Transverse colon (tissue), 4 donors: Measurements from ENCODE around the gene CRAMP1. TPM values are rescaled to one million over a fixed set of nuclear protein-coding genes. Genes with fewer than 3 reads are reported as not detected.

Experiments used
- DNase-seq: peaks from one replicate; pipeline ENCODE4 v3.0.0-alpha.2; 2019
- H3K27ac ChIP-seq, 4 donors: fragments of 200-600 bp; sonication (generic); 2 replicates each; pipeline ENCODE4 v1.5.1; 2016 to 2018; ENCODE audit warnings: inconsistent platforms in 4 of 4
- H3K27me3 ChIP-seq: fragments of 200-600 bp; sonication (generic); 2 replicates; pipeline ENCODE4 v1.5.1; 2017; ENCODE audit warnings: inconsistent platforms
- H3K36me3 ChIP-seq, 4 donors: fragments of 200-600 bp; sonication (generic); 2 replicates each; pipeline ENCODE4 v1.5.1; 2017 to 2019; ENCODE audit warnings: inconsistent platforms in 4 of 4
- H3K4me1 ChIP-seq, 4 donors: fragments of 200-600 bp; sonication (generic); 2 replicates each; pipeline ENCODE4 v1.5.1; 2017 to 2020; ENCODE audit warnings: inconsistent platforms in 4 of 4
- H3K4me3 ChIP-seq, 4 donors: fragments of 200-600 bp; sonication (generic); 1 replicate in 1 of 4; 2 replicates in 3 of 4; pipeline versions ENCODE4 v1.5.1 to v1.6.1; 2017 to 2019; ENCODE audit warnings: inconsistent platforms in 4 of 4
- H3K9me3 ChIP-seq, 2 donors: fragments of 200-600 bp; sonication (generic); 2 replicates each; pipeline ENCODE4 v1.5.1; 2017 to 2019; ENCODE audit warnings: inconsistent platforms in 2 of 2
- EP300 ChIP-seq: sonication (generic); formaldehyde crosslinking; IDR thresholded peaks from one replicate; pipeline ENCODE4 v1.6.1; 2017; ENCODE audit warnings: antibody characterized with exemption, low read depth
- POLR2A ChIP-seq: fragments of 450-650 bp; IDR thresholded peaks from one replicate; pipeline ENCODE4 v1.6.1; 2016; ENCODE audit warnings: antibody characterized with exemption, mild to moderate bottlenecking, moderate library complexity
- POLR2AphosphoS5 ChIP-seq, 3 donors: sonication (generic); formaldehyde crosslinking; IDR thresholded peaks; one replicate each; pipeline ENCODE4 v1.6.1; 2016; ENCODE audit warnings: antibody characterized with exemption in 3 of 3
- WGBS, 2 donors: methylation state at CpG; one replicate each; pipeline ENCODE4 v1.1.5; 2018; ENCODE audit warnings: low coverage in 1 of 2; 5-methylcytosine and 5-hydroxymethylcytosine counted together
- in situ Hi-C, 4 donors: fragments of 200-750 bp; cut with MboI; loops; one replicate each; pipeline versions ENCODE4 v1.15.0 to v1.15.1; 2017; ENCODE audit warnings: low sequenced_read_pairs in 3 of 4, low pct_ligation_motif_present in 1 of 4, low pct_unique_long_range_greater_than_20kb in 1 of 4
- intact Hi-C: fragments of 100-400 bp; cut with DNase I; formaldehyde crosslinking; loops from one replicate; pipeline ENCODE4 v1.15.1; 2023; ENCODE audit warnings: low total_unique reads
- total RNA-seq, 4 donors: library from RNA; depleted of rRNA; stranded (reverse); fragments of >200 nt; gene quantifications; one replicate each; pipeline ENCODE4 v1.1.0, GENCODE V29; 2016
- TF ChIP-seq, protein P1 (sequence below), 5 experiments: fragments of 200-600 bp in 3 of 5; fragments of 450-650 bp in 2 of 5; sonication (generic) in 3 of 5; IDR thresholded peaks; 1 replicate in 2 of 5; 2 replicates in 3 of 5; pipeline ENCODE4 v1.5.1; 2016 to 2017; ENCODE audit warnings: antibody characterized with exemption in 5 of 5, inconsistent platforms in 3 of 5, mild to moderate bottlenecking in 2 of 5, moderate library complexity in 1 of 5

CRAMP1 gene
- total RNA-seq, 4 donors from 2014 or later, result 10.1 to 52.7 (median 16.2) TPM

DNA sequence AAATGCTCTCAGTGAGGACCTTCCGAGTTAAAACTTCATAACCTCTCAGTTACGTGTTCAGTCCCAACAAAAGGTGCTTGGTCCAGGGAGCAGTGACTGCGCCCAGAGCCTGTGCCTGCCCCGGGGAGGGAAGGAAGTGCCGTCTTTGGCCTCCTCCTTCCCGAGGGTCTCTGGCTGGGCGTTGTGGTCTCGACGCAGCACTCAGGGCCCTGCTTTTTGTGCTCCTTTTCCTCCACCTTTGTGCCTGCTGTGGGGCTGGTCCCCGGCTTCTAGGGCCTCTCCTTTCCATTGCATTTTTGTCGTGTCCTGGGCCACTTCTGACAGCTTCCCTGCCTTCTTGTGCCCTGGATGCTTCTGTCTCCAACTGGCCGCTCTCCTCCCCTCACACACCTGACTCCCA, 29.1 kb downstream of the CRAMP1 start:
- Histone ChIP-seq H3K4me3 (no peak overlapping the region), H3K36me3 (peaks cover 0 to 50% (median 22%) of the 10 kb centered on the region in 4 donors), H3K4me1 (no peaks in the 10 kb centered on the region), H3K27me3 (no peaks in the 10 kb centered on the region), H3K9me3 (no peaks in the 10 kb centered on the region), H3K27ac (no peak overlapping the region)
- TF ChIP-seq, protein P1, sequence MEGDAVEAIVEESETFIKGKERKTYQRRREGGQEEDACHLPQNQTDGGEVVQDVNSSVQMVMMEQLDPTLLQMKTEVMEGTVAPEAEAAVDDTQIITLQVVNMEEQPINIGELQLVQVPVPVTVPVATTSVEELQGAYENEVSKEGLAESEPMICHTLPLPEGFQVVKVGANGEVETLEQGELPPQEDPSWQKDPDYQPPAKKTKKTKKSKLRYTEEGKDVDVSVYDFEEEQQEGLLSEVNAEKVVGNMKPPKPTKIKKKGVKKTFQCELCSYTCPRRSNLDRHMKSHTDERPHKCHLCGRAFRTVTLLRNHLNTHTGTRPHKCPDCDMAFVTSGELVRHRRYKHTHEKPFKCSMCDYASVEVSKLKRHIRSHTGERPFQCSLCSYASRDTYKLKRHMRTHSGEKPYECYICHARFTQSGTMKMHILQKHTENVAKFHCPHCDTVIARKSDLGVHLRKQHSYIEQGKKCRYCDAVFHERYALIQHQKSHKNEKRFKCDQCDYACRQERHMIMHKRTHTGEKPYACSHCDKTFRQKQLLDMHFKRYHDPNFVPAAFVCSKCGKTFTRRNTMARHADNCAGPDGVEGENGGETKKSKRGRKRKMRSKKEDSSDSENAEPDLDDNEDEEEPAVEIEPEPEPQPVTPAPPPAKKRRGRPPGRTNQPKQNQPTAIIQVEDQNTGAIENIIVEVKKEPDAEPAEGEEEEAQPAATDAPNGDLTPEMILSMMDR (IDR thresholded peaks at IDR 0.05), result no peak
- no peak for TF ChIP-seq POLR2AphosphoS5 (IDR thresholded peaks at IDR 0.05)
- TF ChIP-seq POLR2A, result no peak
- 93% methylated on average over 12 of the region's 12 CpGs; no CpG with 5 or more reads in 1 of the 2 donors for WGBS, 2 donors
- intact Hi-C loops, result no loop called here
- DNase-seq, result no peak
- in situ Hi-C loops, result no loop called here

DNA sequence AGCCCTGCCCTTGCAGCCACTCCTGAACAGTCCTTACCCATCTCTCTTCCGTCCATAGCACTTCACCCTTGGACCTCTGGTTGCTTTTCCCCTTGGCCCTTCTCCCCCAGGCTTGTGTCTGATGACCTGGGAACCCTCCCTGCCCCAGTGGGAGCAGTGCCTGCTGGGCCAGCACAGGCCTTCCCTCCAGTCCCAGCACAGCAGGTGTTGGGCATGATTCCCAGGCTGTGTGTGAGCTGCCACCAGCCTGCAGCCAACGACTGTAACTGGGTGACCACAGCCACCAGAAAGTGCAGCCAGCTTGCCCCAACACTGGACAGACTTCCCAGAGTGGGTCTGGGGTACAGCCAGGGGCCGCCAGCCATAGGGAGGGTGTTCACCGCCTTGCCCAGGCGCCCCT, 30.0 kb downstream of the CRAMP1 start:
- 91% methylated on average over 5 of the region's 5 CpGs; no CpG with 5 or more reads in 1 of the 2 donors for WGBS, 2 donors
- no peak for DNase-seq
- Histone ChIP-seq H3K27me3 (no peaks in the 10 kb centered on the region), H3K4me3 (no peak overlapping the region), H3K36me3 (peaks cover 0 to 50% (median 22%) of the 10 kb centered on the region in 4 donors), H3K9me3 (no peaks in the 10 kb centered on the region), H3K4me1 (no peaks in the 10 kb centered on the region), H3K27ac (no peak overlapping the region)
- TF ChIP-seq POLR2A (no peak), POLR2AphosphoS5 (IDR thresholded peaks at IDR 0.05) (no peak), EP300 (no peak)
- TF ChIP-seq, protein P1 (IDR thresholded peaks at IDR 0.05), result no peak
- in situ Hi-C loops, result no loop called here
- intact Hi-C loops, result no loop called here

DNA sequence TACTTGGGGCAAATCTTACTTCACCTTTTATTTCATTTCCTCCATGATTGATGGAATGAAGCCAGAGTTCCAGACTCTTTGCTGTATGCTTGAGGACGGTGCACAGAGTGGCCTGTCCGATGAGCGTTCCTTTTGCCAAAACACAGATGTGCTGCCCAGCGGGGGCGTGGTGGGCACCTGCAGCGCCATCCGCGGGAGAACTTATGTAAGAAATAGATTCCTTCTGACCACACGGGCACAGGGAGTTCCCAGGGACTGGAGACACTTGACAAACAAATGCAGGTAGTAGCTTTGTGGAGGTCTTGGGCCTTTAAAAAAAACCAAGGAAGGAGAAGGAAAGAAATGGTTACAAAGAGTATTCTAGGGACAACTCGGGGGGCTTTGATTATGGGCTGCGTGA, 30.6 kb downstream of the CRAMP1 start:
- in situ Hi-C loops, result no loop called here
- intact Hi-C loops, result no loop called here
- no peak overlapping the region for H3K27ac ChIP-seq
- H3K4me3 ChIP-seq, result no peak overlapping the region
- no peaks in the 10 kb centered on the region for H3K9me3 ChIP-seq
- H3K4me1 ChIP-seq, result no peaks in the 10 kb centered on the region
- TF ChIP-seq POLR2A, result no peak
- TF ChIP-seq, protein P1 (IDR thresholded peaks at IDR 0.05), result no peak
- TF ChIP-seq POLR2AphosphoS5 (IDR thresholded peaks at IDR 0.05), result no peak
- no peak for TF ChIP-seq EP300
- WGBS, 2 donors, result 95 to 100% methylated on average over 2 to 11 of the region's 11 CpGs
- H3K27me3 ChIP-seq, result no peaks in the 10 kb centered on the region
- no peak for DNase-seq
- peaks cover 0 to 48% (median 21%) of the 10 kb centered on the region in 4 donors for H3K36me3 ChIP-seq

DNA sequence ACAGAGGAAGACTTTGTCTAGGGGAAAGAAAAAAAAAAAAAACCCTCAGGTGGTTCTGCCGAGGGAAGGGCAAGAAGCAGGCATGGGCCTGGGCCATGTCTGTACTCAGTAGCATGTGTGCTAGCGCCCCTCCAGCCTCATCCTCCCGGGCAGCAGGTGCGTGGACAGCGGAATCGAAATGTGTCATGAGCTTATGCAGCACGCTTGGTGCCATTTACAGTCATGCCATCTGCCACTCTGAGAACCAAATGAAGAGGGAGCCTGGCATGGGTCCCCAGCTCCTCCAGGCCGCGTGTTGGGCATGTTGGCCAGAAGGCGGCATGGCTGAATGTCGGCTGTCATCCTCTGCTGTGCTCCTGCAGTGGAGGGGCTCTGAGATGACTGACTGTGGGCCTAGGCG, 31.4 kb downstream of the CRAMP1 start:
- Histone ChIP-seq H3K27me3 (no peaks in the 10 kb centered on the region), H3K4me1 (no peaks in the 10 kb centered on the region), H3K9me3 (no peaks in the 10 kb centered on the region), H3K36me3 (peaks cover 0 to 41% (median 18%) of the 10 kb centered on the region in 4 donors), H3K27ac (no peak overlapping the region), H3K4me3 (no peak overlapping the region)
- no peak for DNase-seq
- intact Hi-C loops, result no loop called here
- WGBS, 2 donors, result 93 to 94% methylated on average over 12 of the region's 12 CpGs
- in situ Hi-C loops, result no loop called here
- no peak for TF ChIP-seq POLR2A
- TF ChIP-seq, protein P1 (IDR thresholded peaks at IDR 0.05), result no peak
- TF ChIP-seq EP300, result no peak
- TF ChIP-seq POLR2AphosphoS5 (IDR thresholded peaks at IDR 0.05), result no peak
